HCT116 (cell line): ENCODE measurements around the gene KLHL17. TPM values are rescaled to one million over a fixed set of nuclear protein-coding genes. Genes with fewer than 3 reads are reported as not detected.

Source experiments
- ATAC-seq: fragments of 200-7000 bp; cut with Tn5 transposase; 2 replicates; pipeline ENCODE4 v1.9.1; 2020; ENCODE audit warnings: mild to moderate bottlenecking, moderate library complexity
- BruUV-seq: library from RNA; stranded (reverse); fragments of 400-500 nt; replicated peaks from 2 replicates; lab custom pipeline; 2021; lab: Mats Ljungman, UMichigan
- CTCF ChIA-PET: fragments of 300-600 bp; sonication (Branson Sonifier 250); formaldehyde crosslinking; loops from one replicate; lab custom pipeline; 2021; ENCODE audit warnings: antibody characterized with exemption; lab: Charles Lee
- POLR2A ChIA-PET: fragments of 300-600, 350-600 bp; sonication (Branson Sonifier 250); formaldehyde crosslinking; loops from one replicate; lab custom pipeline; 2021; ENCODE audit warnings: antibody characterized with exemption; lab: Charles Lee
- RAD21 ChIA-PET, 2 experiments: fragments of 300-600 bp; sonication (Branson Sonifier 250); formaldehyde crosslinking; loops; one replicate each; lab custom pipeline; 2023; ENCODE audit warnings: low total read pairs in 2 of 2; ENCODE audit not compliant: uncharacterized antibody in 2 of 2, unreplicated experiment in 2 of 2, low non-redundant PET in 1 of 2; lab: Charles Lee
- DNase-seq: peaks from one replicate; pipeline ENCODE4 v3.0.0-alpha.2; 2010; ENCODE audit warnings: low read depth, low spot score
- H2AFZ ChIP-seq: fragments of 200-600 bp; shearing (Covaris generic), sonication (generic); 2 replicates; pipeline ENCODE4 v1.6.1; 2017; ENCODE audit warnings: low read depth, mixed run types, mixed read lengths, antibody characterized with exemption, low read length; ENCODE audit not compliant: poor library complexity, severe bottlenecking
- H3K27ac ChIP-seq: 2 replicates; pipeline ENCODE4 v1.5.1; 2012; ENCODE audit warnings: low read depth, low read length
- H3K27me3 ChIP-seq: fragments of 200-600 bp; sonication (generic); 2 replicates; pipeline ENCODE4 v1.6.1; 2016; ENCODE audit warnings: mixed run types, low read length, mixed read lengths; ENCODE audit not compliant: insufficient read depth
- H3K36me3 ChIP-seq, 2 experiments: fragments of 200-500 bp in 1 of 2; fragments of 200-600 bp in 1 of 2; sonication (Bioruptor generic) in 1 of 2; sonication (generic) in 1 of 2; 2 replicates each; pipeline versions ENCODE4 v1.5.1 to v1.6.1; 2014 to 2016; ENCODE audit warnings: low read length in 2 of 2, inconsistent platforms in 1 of 2, mixed read lengths in 1 of 2, mixed run types in 1 of 2; ENCODE audit not compliant: insufficient read depth in 2 of 2, control insufficient read depth in 1 of 2
- H3K4me1 ChIP-seq, 2 experiments: fragments of 200-600 bp in 1 of 2; sonication (generic) in 1 of 2; 2 replicates each; pipeline versions ENCODE4 v1.5.1 to v1.6.1; 2012 to 2017; ENCODE audit warnings: low read length in 2 of 2, inconsistent platforms in 1 of 2, mild to moderate bottlenecking in 1 of 2, mixed read lengths in 1 of 2, mixed run types in 1 of 2, moderate library complexity in 1 of 2; ENCODE audit not compliant: insufficient read depth in 2 of 2, control insufficient read depth in 1 of 2
- H3K4me2 ChIP-seq: fragments of 200-600 bp; sonication (generic); 2 replicates; pipeline ENCODE4 v1.6.1; 2017; ENCODE audit warnings: mixed run types, low read length, mixed read lengths
- H3K4me3 ChIP-seq, 2 experiments: fragments of 200-600 bp in 1 of 2; sonication (generic) in 1 of 2; replicated peaks in 1 of 2; 2 replicates each; pipeline ENCODE4 v1.5.1; 2011 to 2016; ENCODE audit warnings: low read length in 2 of 2, control low read depth in 1 of 2, low read depth in 1 of 2, mild to moderate bottlenecking in 1 of 2, mixed read lengths in 1 of 2, mixed run types in 1 of 2
- H3K79me2 ChIP-seq: fragments of 200-600 bp; sonication (generic); 2 replicates; pipeline ENCODE4 v1.6.1; 2017; ENCODE audit warnings: mild to moderate bottlenecking, mixed run types, low read length, moderate library complexity, mixed read lengths; ENCODE audit not compliant: insufficient read depth
- H3K9ac ChIP-seq: fragments of 200-600 bp; sonication (generic); 2 replicates; pipeline ENCODE4 v1.6.1; 2016; ENCODE audit warnings: low read length, mixed read lengths
- H3K9me2 ChIP-seq: fragments of 200-600 bp; sonication (generic), shearing (Covaris generic); 2 replicates; pipeline ENCODE4 v1.6.1; 2017; ENCODE audit warnings: mixed run types, mild to moderate bottlenecking, moderate library complexity; ENCODE audit not compliant: insufficient read depth
- H3K9me3 ChIP-seq, 2 experiments: fragments of 200-500 bp in 1 of 2; fragments of 200-600 bp in 1 of 2; sonication (Bioruptor generic) in 1 of 2; sonication (generic) in 1 of 2; 2 replicates each; pipeline ENCODE4 v1.6.1; 2014 to 2017; ENCODE audit warnings: low read length in 2 of 2, mixed read lengths in 2 of 2, inconsistent platforms in 1 of 2, low read depth in 1 of 2, mild to moderate bottlenecking in 1 of 2, mixed run types in 1 of 2, moderate library complexity in 1 of 2; ENCODE audit not compliant: control insufficient read depth in 1 of 2, insufficient read depth in 1 of 2
- H4K20me1 ChIP-seq: fragments of 200-600 bp; sonication (generic), shearing (Covaris generic); 2 replicates; pipeline ENCODE4 v1.6.1; 2017; ENCODE audit warnings: mixed run types, mild to moderate bottlenecking, moderate library complexity; ENCODE audit not compliant: insufficient read depth
- CBX3 ChIP-seq: IDR thresholded peaks from 2 replicates; pipeline ENCODE4 v1.6.1; 2012; ENCODE audit warnings: low read depth
- ELF1 ChIP-seq: IDR thresholded peaks from 2 replicates; pipeline ENCODE4 v1.6.1; 2012; ENCODE audit warnings: low read depth, borderline replicate concordance
- EZH2phosphoT487 ChIP-seq: fragments of 200-600 bp; IDR thresholded peaks from 2 replicates; pipeline ENCODE4 v1.6.1; 2018; ENCODE audit warnings: antibody characterized with exemption, borderline replicate concordance
- JUND ChIP-seq: IDR thresholded peaks from 2 replicates; pipeline ENCODE4 v1.6.1; 2012
- POLR2AphosphoS5 ChIP-seq: IDR thresholded peaks from 2 replicates; pipeline ENCODE4 v1.6.1; 2011; ENCODE audit warnings: mild to moderate bottlenecking, low read depth, low read length, moderate library complexity
- SIN3A ChIP-seq: IDR thresholded peaks from 2 replicates; pipeline ENCODE4 v1.6.1; 2012; ENCODE audit warnings: low read depth
- ZFX ChIP-seq: fragments of 450-650 bp; IDR thresholded peaks from 2 replicates; pipeline ENCODE4 v1.6.1; 2017
- ZNF274 ChIP-seq: fragments of 200-500 bp; sonication (Bioruptor generic); IDR thresholded peaks from 2 replicates; pipeline ENCODE4 v1.6.1; 2014; ENCODE audit warnings: mild to moderate bottlenecking, low read depth, low read length, inconsistent platforms
- intact Hi-C: fragments of 100-400 bp; cut with micrococcal nuclease; formaldehyde crosslinking; loops from 2 replicates; pipeline ENCODE4 v1.10.0; 2022
- total RNA-seq: library from RNA; stranded (reverse); gene quantifications from one replicate; pipeline ENCODE4 v1.2.1, GENCODE V29; 2021; ENCODE audit not compliant: unreplicated experiment
- TF ChIP-seq, protein P1 (sequence below): IDR thresholded peaks from 2 replicates; pipeline ENCODE4 v1.6.1; 2012
- TF ChIP-seq, protein P2 (sequence below): IDR thresholded peaks from 2 replicates; pipeline ENCODE4 v1.6.1; 2012; ENCODE audit warnings: low read depth

KLHL17 gene
- total RNA-seq, 1 experiment from 2014 or later: 100.0 TPM

DNA sequence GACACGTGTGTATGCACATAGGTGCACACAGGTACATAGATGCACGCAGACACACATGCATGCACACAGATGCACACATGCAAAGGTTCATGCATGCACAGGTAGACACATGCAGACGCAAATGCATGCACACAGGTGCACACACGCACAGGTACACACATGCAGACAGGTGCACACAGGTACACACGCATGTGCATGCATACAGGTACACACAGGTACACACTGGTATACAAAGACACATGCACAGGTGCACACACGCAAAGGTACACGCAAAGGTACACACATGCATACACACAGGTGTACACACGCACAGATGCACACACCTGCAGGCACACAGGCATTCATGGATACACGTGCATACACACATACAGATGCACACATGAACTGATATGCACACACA is 10.1 kb upstream of the KLHL17 start:
- Histone ChIP-seq H4K20me1 (no peaks in the 10 kb centered on the region), H3K36me3 (peaks cover 37 to 88% of the 10 kb centered on the region in 2 experiments), H3K9ac (no peak overlapping the region), H3K4me2 (no peak overlapping the region), H3K9me3 (no peaks in the 10 kb centered on the region), H3K9me2 (no peaks in the 10 kb centered on the region), H3K4me1 (no peaks in the 10 kb centered on the region), H3K27ac (no peak overlapping the region), H3K27me3 (no peaks in the 10 kb centered on the region), H3K79me2 (peaks cover 28% of the 10 kb centered on the region; the same call in 1 of the 2 replicates), H3K4me3 (no peak overlapping the region), H2AFZ (no peak overlapping the region)
- POLR2A ChIA-PET: no interaction called here
- DNase-seq (no peak), ATAC-seq (no peak)
- no TSS peak for BruUV-seq
- TF ChIP-seq EZH2phosphoT487: no peak
- no peak for TF ChIP-seq POLR2AphosphoS5
- TF ChIP-seq, protein P1, sequence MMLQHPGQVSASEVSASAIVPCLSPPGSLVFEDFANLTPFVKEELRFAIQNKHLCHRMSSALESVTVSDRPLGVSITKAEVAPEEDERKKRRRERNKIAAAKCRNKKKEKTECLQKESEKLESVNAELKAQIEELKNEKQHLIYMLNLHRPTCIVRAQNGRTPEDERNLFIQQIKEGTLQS: no peak
- TF ChIP-seq, protein P2, sequence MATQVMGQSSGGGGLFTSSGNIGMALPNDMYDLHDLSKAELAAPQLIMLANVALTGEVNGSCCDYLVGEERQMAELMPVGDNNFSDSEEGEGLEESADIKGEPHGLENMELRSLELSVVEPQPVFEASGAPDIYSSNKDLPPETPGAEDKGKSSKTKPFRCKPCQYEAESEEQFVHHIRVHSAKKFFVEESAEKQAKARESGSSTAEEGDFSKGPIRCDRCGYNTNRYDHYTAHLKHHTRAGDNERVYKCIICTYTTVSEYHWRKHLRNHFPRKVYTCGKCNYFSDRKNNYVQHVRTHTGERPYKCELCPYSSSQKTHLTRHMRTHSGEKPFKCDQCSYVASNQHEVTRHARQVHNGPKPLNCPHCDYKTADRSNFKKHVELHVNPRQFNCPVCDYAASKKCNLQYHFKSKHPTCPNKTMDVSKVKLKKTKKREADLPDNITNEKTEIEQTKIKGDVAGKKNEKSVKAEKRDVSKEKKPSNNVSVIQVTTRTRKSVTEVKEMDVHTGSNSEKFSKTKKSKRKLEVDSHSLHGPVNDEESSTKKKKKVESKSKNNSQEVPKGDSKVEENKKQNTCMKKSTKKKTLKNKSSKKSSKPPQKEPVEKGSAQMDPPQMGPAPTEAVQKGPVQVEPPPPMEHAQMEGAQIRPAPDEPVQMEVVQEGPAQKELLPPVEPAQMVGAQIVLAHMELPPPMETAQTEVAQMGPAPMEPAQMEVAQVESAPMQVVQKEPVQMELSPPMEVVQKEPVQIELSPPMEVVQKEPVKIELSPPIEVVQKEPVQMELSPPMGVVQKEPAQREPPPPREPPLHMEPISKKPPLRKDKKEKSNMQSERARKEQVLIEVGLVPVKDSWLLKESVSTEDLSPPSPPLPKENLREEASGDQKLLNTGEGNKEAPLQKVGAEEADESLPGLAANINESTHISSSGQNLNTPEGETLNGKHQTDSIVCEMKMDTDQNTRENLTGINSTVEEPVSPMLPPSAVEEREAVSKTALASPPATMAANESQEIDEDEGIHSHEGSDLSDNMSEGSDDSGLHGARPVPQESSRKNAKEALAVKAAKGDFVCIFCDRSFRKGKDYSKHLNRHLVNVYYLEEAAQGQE: no peak
- TF ChIP-seq JUND: no peak
- RAD21 ChIA-PET: no interaction called here
- CTCF ChIA-PET: no interaction called here
- intact Hi-C loops: no loop called here

DNA sequence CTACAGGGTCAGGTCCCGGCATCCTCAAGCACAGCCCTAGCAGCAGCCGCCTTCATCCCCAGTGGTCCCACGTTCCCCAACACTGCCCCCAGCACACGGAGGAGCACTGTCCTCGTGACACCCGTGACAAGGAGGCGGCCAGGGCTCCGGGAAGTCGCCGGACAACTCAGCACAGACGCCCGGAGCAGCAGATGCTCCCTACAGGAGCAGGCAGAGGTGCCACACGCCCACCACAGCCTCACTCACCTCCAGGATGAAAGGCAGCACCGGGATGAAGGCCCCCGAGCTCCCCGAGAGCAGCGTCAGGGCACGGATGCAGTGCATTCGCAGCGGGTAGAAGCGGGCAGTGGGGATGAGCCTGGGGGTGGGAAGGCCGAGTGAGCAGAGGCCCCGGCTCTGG is 9.5 kb upstream of the KLHL17 start:
- no peak for DNase-seq
- no peaks in the 10 kb centered on the region for H3K9me2 ChIP-seq
- no peaks in the 10 kb centered on the region for H4K20me1 ChIP-seq
- intact Hi-C loops: no loop called here
- H2AFZ ChIP-seq: no peak overlapping the region
- no peaks in the 10 kb centered on the region for H3K27me3 ChIP-seq
- peaks cover 41 to 83% of the 10 kb centered on the region in 2 experiments for H3K36me3 ChIP-seq
- H3K4me3 ChIP-seq: no peak overlapping the region
- no peak for ATAC-seq
- no peak overlapping the region for H3K4me2 ChIP-seq
- no peak overlapping the region for H3K9ac ChIP-seq
- TF ChIP-seq, protein P1: no peak
- TF ChIP-seq ZFX: no peak
- TF ChIP-seq, protein P2: no peak
- no peak for TF ChIP-seq ZNF274
- no peak for TF ChIP-seq ELF1
- TF ChIP-seq POLR2AphosphoS5: no peak
- no peak for TF ChIP-seq CBX3
- no peak for TF ChIP-seq JUND
- TF ChIP-seq SIN3A: no peak
- no peak overlapping the region for H3K27ac ChIP-seq
- no TSS peak for BruUV-seq
- no peaks in the 10 kb centered on the region for H3K4me1 ChIP-seq
- RAD21 ChIA-PET: no interaction called here
- no peaks in the 10 kb centered on the region for H3K9me3 ChIP-seq
- POLR2A ChIA-PET: no interaction called here
- CTCF ChIA-PET: no interaction called here
- peaks cover 34% of the 10 kb centered on the region; the same call in 1 of the 2 replicates for H3K79me2 ChIP-seq
